Stimulated activated naive CD8-positive, alpha-beta T cell treated with anti-CD3 and anti-CD28 coated beads, Interleukin-15, Interleukin-2, amounts not matched to agents 100 U/mL and 50 U/mL, for 24 hours (primary cell): ENCODE results near the gene OLFML2A.
"Not testable (repeated sequence)": the region's sequence is repeated elsewhere in the genome, so short reads cannot be mapped to it uniquely, and the experiment has no call there.

Source experiments
- ATAC-seq: fragments of 150-1000 bp; cut with Tn5 transposase; one replicate; pipeline ENCODE4 v1.10.0; 2021
- DNase-seq: peaks from one replicate; pipeline ENCODE4 v3.0.0; 2021

The OLFML2A gene

GRCh38 chr9:124828489-124829333 lies 51.8 kb downstream of the OLFML2A start:
- DNase-seq: no peak
- ATAC-seq: no peak

- DNase-seq (no peak), ATAC-seq (no peak)
Observed at GRCh38 chr9:124829334-124829669, 52.4 kb downstream of the OLFML2A start.

- no peak for DNase-seq
- ATAC-seq: no peak
Observed at GRCh38 chr9:124830593-124830992, 53.7 kb downstream of the OLFML2A start.

- no peak for DNase-seq
- ATAC-seq: no peak
Observed at GRCh38 chr9:124831642-124832364, 54.9 kb downstream of the OLFML2A start.

- DNase-seq: no peak
- ATAC-seq: no peak
Observed at GRCh38 chr9:124834591-124834990, 57.7 kb downstream of the OLFML2A start.

GRCh38 chr9:124835026-124835557 lies 58.2 kb downstream of the OLFML2A start:
- ATAC-seq (no peak), DNase-seq (no peak)

GRCh38 chr9:124838132-124838531 lies 61.2 kb downstream of the OLFML2A start:
- ATAC-seq, DNase-seq: not testable (repeated sequence)

- not testable (repeated sequence) for DNase-seq, ATAC-seq
Observed at GRCh38 chr9:124838567-124839275, 61.8 kb downstream of the OLFML2A start.

GRCh38 chr9:124839612-124840299 lies 62.8 kb downstream of the OLFML2A start:
- ATAC-seq (no peak), DNase-seq (no peak)

GRCh38 chr9:124840300-124840833 lies 63.4 kb downstream of the OLFML2A start:
- DNase-seq (no peak), ATAC-seq (no peak)

GRCh38 chr9:124841075-124841821 lies 64.3 kb downstream of the OLFML2A start:
- DNase-seq: no peak
- ATAC-seq: no peak

- no peak for DNase-seq
- ATAC-seq: no peak
Observed at GRCh38 chr9:124843456-124844034, 66.6 kb downstream of the OLFML2A start.

GRCh38 chr9:124844291-124844690 lies 67.4 kb downstream of the OLFML2A start:
- ATAC-seq (no peak), DNase-seq (no peak)

- not testable (repeated sequence) for ATAC-seq, DNase-seq
Observed at GRCh38 chr9:124846467-124846866, 69.5 kb downstream of the OLFML2A start.

- DNase-seq (no peak), ATAC-seq (no peak)
Observed at GRCh38 chr9:124846969-124847368, 70.0 kb downstream of the OLFML2A start.

- ATAC-seq (no peak), DNase-seq (no peak)
Observed at GRCh38 chr9:124849801-124850200, 72.9 kb downstream of the OLFML2A start.

GRCh38 chr9:124852121-124852828 lies 75.3 kb downstream of the OLFML2A start:
- ATAC-seq (no peak), DNase-seq (no peak)

- DNase-seq (peak; percentile 86), ATAC-seq (peak; percentile 85)
Observed at GRCh38 chr9:124852829-124853531, 76.0 kb downstream of the OLFML2A start, which contains the start of gene WDR38. Gene WDR38 (plus strand): TSS chr9:124853460. CDS start chr9:124853532, 72 bp downstream.

GRCh38 chr9:124853605-124854143 lies 76.7 kb downstream of the OLFML2A start:
- DNase-seq: no peak
- ATAC-seq: no peak
